GM13976 (cell line): Measurements from ENCODE around the gene PDZD4.
A peak's percentile ranks its signal among the peaks of the same experiment; 100 is the strongest.

Experiments
- DNase-seq: peaks from one replicate; pipeline ENCODE4 v3.0.0; 2012; ENCODE audit warnings: low spot score
- CTCF ChIP-seq: IDR thresholded peaks from 2 replicates; pipeline ENCODE4 v1.5.1; 2012; ENCODE audit warnings: borderline replicate concordance, mild to moderate bottlenecking; ENCODE audit not compliant: insufficient read depth; ENCODE audit errors: extremely low read depth, missing control alignments, control extremely low read depth
- in situ Hi-C: fragments of 300-500 bp; cut with MboI; formaldehyde crosslinking; loops from one replicate; pipeline ENCODE4 v1.12.0; 2022; ENCODE audit warnings: low sequenced_read_pairs, mixed read lengths, inconsistent platforms; ENCODE audit not compliant: unreplicated experiment

The PDZD4 gene

GRCh38 chrX:153871451-153871850, 41.1 kb upstream of the PDZD4 start:
- no peak for TF ChIP-seq CTCF
- no peak for DNase-seq
- in situ Hi-C loops, result no loop called here

DNA sequence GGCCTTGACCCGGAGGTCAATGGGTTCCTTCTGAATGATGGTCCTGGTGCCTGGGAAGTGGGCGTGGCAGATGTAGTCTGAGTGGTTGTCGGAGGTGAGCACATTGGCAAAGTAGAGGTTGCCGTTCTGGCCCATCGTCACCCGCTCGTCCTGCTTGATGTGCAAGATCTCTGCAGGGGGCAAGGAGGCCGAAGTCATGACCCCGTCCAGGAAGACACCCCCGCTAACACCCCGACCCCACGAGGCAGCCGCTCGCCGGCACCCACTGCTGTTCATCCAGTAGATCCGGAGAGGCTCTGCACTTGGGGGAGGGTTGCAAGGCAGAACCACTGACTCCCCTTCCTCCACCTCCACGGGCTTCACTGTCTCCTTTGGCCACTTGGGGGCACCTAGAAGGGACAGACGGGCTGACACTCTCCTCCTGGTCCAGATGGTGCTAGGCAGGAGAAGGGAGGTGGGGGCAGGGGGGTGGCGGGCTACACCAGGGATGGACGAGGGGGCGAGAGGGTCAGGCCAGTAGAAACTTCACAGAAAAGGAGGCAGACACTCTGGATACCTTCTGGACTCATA, 40.5 kb upstream of the PDZD4 start:
- TF ChIP-seq CTCF, result no peak
- in situ Hi-C loops, result no loop called here
- DNase-seq, result peak; percentile 23

GRCh38 chrX:153870288-153870690, 39.9 kb upstream of the PDZD4 start:
- no peak for TF ChIP-seq CTCF
- in situ Hi-C loops, result no loop called here
- peak; percentile 18 for DNase-seq

GRCh38 chrX:153869473-153870287, 39.3 kb upstream of the PDZD4 start:
- no peak for TF ChIP-seq CTCF
- no peak for DNase-seq
- in situ Hi-C loops, result no loop called here

DNA sequence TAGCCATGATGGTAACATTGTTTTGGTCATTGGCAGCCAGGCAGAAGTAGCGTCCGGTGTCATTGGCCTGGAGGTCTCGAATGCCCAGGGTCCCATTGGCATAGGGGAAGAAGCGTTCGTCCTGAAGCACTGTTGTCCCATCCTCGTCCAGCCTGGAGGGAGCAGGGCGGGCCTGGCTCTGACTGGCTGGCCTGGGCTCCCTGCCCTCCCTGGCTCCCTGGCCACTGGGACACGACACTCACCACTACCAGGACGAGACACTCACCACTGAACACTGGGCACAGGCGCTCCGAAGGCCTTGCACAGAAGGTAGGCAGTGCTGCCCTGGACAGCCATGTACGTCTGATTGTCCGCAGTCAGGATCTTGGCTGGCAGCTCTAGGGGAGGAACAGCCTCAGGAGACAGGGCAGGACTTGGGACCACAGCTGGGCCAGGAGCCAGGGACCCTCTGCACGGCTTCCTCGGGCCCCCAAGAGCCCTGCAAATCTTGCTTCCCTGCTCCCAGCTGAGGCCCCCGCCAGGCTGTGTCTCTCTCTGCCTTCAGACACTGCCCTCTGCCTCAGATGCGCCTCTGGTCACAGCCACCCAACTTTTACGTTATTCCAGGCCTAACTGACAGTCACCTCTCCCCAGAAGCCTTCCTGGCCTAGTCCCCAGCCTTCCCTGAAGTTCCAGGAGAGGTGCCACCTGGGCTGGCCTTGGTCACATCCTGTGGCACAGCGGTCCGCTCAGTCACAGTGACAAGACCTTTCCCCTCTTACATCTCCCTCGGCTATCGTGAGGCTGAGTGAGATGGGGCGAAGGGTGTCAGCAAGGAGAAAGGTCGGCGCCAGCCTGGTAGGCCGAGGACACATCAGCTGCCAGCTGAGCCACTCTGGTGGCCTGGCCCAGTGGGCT, 38.5 kb upstream of the PDZD4 start:
- TF ChIP-seq CTCF, result no peak
- no peak for DNase-seq
- in situ Hi-C loops, result no loop called here

GRCh38 chrX:153867671-153868070, 37.3 kb upstream of the PDZD4 start:
- no peak for TF ChIP-seq CTCF
- in situ Hi-C loops, result no loop called here
- DNase-seq, result no peak
